GM21737 (cell line): Measurements from ENCODE around the gene MTARC1.
A peak's percentile ranks its signal among the peaks of the same experiment; 100 is the strongest.

ENCODE experiments used
- ATAC-seq: cut with Tn5 transposase; IDR thresholded peaks from one replicate; pipeline ENCODE4 v1.9.1; 2021; ENCODE audit warnings: mild to moderate bottlenecking, moderate library complexity; ENCODE audit not compliant: unreplicated experiment

MTARC1 gene

GRCh38 chr1:220803401-220804201, 16.9 kb downstream of the MTARC1 start:
- ATAC-seq: no peak

GRCh38 chr1:220804202-220804586, 17.5 kb downstream of the MTARC1 start:
- ATAC-seq: no peak

DNA sequence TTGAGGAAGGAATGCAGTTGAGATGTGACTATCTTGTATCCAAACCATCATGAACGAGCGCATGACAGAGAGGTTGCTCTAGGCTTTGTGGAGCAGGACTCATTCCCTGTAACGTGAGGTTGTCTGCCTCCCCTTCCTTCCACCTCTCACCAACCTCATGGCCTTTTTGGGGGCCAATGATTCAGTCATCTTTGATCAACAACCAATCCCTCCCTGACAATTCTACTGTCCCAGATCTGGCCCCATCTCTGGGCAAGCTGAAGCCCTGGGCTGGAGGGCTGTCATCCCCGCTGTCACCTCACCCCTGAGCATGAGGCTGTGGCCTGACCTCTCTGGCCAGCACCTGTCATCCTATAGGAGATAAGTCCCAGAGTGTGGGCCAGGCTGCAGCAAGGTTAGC, 19.7 kb downstream of the MTARC1 start:
- no peak for ATAC-seq

- ATAC-seq: no peak
Measured at GRCh38 chr1:220807726-220808125, 21.0 kb downstream of the MTARC1 start.

DNA sequence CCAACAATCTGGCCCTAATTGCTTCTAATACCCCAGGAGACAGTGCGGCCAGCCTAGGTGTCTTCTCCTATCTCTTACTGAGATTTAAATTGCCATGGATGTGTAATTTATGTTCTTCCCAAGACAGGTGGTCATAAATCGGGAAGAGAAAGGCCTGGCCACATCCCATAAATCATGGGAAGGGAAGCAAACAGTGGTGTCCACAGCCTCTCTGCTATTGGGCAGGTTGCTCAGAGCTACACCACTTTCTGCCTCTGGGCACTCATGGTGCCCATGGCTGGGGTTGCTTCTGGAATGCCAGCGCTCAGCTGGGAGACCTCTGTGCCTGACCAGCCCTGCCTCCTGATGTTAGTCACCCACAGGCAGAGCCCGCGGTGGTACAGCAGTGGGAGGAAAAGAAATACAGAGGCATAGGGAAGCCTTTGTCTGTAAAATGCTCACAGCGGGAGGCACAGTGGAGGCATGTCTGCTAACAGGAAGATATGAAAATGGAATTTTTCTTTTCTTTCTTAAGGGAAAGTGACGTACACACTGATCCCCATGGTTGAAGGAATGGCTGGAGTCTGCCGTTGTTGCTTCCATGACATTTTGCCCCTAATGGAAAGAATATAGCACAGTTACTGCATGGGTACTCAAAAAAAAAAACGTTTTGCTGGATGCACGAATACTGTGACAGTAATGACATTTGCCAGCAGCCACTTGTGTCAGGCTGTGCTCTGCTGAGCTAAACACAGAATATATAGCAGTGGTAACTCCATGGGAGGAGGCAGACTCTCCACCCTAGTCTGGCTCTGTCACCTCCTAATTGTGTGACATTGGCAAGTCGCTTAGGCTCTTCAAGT, 21.9 kb downstream of the MTARC1 start:
- no peak for ATAC-seq

- ATAC-seq: no peak
Measured at GRCh38 chr1:220809187-220809550, 22.5 kb downstream of the MTARC1 start.

DNA sequence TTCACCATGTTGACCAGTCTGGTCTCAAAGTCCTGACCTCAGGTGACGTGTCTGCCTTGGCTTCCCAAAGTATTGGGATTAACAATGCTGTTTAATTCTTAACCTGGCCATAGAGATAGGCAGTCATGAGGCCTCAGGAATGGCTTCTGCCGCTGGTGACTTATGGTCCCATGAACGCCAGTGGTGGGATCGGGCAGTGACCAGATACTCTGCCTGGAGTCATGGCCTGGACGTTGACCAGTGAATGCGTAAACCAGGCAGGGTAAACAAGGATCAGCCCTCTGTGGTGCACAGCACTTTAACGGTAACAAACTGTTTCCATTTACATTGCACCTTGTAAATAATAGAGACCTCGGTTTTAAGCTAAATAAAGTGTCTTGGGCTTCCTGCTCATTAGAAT, 23.0 kb downstream of the MTARC1 start:
- no peak for ATAC-seq

DNA sequence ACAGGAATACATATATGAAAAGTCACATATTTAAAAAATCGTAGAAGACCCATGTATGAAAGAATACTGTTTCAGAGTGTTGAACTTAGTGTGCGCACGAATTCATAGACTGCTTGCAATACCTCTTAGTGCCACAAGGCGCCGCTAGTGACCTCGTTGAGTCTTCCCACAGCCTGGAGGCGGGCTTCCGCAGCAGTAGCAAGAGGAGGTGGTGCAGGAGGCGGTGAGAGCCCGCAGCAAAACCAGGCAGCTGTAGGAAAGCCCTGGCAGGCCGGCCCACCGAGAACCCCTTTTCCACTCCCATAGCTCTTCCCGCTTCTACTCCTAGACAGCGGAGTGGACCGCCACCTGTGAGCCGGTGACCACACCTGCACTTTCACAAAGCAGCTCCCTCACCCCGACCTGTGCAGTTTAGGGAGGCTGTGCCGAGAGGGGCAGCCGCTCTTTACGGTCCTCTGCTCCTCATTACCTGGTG, 23.5 kb downstream of the MTARC1 start:
- peak; percentile 95 for ATAC-seq

DNA sequence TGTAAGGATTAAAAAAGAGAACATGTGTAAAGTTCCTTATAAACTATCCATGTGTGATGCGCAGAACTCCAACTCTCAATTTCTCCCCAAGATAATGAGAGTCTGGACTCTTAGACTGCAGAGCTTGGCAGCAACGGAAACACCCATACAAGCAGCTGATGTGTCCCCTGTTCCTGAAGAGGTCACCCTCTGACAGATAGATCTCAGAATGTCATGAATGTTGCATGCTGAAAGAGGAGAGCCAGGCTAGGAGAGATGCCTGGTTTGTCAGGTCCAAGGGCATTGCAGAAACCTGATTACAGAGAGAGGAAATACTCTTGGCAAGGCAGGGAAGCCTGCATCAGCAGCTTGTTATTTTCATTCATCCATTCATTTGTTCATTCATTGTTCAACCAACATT, 24.2 kb downstream of the MTARC1 start:
- ATAC-seq: no peak

DNA sequence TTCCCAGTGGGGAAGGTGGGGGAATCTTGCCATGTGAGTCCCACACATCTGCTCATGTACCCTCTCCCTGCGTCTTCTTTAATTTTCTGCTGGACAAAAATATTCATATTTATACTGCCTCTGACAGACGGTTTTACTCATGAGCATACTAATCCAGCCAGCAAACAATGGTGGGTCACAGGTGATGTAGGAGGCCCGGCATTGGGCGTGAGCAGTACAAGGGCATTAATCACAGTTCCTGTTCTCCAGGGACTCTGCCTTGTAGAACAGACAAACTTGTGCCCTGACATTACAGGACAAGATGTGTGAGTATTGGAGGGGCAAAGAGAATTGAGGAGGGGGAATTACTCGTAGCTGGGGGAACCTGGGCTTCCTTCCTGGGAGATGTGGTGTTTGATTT, 25.0 kb downstream of the MTARC1 start:
- ATAC-seq: no peak

DNA sequence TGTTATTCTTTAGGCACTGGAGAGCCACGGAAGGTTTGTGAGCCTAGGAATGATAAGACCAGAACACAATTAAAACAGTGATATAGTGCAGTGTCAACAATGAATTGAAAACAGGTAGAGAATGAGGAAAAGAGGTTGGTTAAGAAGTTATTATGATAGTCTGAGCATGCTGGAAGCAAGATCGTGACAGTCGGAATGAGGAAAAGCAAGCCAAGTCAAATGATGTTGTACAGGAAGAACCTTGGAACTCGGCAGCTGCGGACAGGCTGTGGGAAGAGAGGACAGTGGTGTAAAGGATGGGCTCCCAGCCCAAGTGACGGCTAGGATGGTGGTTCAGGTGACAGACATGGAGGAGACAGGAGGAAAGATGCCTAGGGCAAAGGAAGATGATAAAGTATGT, 25.6 kb downstream of the MTARC1 start:
- no peak for ATAC-seq

DNA sequence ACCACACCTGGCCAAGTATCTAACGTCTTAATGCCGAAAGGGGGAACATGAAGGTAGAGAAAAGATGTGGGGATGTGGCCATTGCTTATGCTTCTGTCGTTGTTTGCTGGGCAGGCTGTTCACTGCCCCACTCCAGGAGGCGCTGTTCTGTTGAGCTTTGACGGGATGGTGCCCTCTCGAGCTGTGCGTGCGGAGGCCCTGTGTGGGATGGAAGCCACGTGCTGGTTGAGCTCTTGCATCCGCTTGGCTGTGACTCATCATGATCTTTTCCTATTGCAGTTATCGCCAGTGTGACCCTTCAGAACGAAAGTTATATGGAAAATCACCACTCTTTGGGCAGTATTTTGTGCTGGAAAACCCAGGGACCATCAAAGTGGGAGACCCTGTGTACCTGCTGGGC, 26.3 kb downstream of the MTARC1 start:
- ATAC-seq: no peak

- ATAC-seq: no peak
Measured at GRCh38 chr1:220815409-220815808, 28.7 kb downstream of the MTARC1 start.

DNA sequence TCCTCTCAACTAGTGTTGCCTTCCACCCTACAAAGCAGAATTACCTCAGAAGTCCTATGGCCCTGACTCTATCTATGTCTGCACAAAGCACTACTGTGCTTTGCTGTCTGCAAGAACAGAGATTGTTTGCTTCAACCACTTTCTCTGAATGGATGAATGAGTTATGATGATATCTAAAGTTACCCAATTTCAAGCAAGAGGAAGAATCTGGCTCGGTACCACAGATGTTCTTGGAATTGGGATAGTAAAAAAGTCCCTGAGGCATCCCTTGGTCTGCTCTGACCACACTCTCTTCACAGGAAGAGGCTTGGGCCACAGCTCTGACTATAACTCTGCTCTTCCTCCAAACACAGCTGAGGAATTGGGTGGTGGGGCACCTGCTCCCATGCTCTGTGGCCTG, 31.2 kb downstream of the MTARC1 start:
- no peak for ATAC-seq

GRCh38 chr1:220818421-220819173, 31.9 kb downstream of the MTARC1 start:
- no peak for ATAC-seq

GRCh38 chr1:220819467-220820026, 32.8 kb downstream of the MTARC1 start:
- ATAC-seq: no peak

GRCh38 chr1:220824031-220824989, 37.6 kb downstream of the MTARC1 start:
- no peak for ATAC-seq

DNA sequence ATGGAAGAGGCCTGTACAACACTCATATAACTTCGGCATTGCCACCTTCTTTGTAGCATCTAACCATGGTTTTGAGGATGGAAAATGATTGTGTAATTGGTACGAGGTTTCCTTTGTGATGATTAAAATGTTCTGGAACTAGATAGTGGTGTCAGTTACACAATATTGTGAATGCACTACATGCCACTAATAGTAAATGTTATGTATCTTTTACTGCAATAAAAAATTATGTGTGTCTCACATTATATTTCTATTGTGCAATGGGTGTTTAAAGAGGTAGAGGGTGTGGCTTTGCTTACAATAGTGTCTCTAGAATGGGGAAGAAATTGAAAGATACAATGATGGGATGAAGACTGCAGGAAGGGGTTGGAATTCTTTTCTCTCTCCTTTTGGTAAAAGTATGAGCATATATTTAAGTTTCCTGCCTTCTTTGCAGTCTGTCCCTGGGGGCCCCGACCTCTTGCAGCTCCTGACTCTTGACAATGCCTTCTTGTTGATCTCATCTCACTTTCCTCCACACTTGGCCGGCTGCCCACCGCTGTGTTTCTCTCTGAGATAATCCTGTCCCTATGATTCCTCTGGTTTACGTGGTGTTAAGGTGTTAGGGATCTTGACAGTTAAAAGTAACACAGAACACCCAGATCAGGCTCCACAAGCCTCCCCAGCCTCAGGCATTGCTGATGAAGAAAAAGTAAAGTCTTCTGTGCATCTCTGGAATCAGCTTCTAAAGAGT, 39.3 kb downstream of the MTARC1 start:
- ATAC-seq: no peak

DNA sequence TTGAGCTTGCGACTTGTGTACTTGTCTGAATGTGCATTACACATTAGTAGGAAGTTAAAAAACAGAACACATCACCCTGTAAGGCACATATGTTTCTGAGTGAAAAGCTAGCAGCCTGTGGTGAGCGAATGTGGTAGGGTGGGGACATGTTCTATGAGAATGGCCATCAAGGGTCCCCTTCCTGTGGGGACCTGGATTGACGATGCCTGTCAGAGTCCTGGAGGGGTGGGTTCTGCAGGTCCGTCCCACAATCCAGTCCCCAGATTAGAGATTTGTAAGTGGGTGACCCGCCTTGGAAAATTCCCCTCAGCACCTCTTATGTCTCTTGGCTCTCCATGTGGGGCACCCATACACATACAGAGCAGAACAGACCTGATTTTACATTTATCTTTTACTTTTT, 40.0 kb downstream of the MTARC1 start:
- no peak for ATAC-seq
